ENCODE data around the gene PTPRD. TPM values are rescaled to one million over a fixed set of nuclear protein-coding genes. Genes with fewer than 3 reads are reported as not detected.

Gene PTPRD
- total and polyA plus RNA-seq, 2 of the 4 experiments (the other 2 are of a cell fraction) = 0.07 to 0.18 TPM

DNA sequence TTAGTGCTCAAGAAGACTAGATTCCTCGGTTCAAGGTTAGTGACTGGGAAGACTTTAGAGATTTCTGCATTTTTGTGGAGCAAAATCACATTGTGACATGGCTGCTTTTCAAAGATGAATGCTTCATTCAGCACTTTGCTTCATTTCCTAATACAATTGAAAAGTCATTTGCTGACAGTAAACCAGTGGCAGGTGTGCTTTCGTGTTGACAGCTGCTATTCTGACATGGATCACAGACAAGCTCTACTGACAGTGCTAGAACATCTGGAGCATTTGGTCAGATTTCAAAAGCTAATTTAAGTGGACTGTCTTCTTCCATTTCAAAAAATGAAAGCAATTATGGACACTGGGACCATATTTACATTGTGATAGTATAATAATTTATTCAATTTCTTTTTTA, 1060.1 kb downstream of the PTPRD start (continued):
- TF ChIP-seq, protein P1, sequence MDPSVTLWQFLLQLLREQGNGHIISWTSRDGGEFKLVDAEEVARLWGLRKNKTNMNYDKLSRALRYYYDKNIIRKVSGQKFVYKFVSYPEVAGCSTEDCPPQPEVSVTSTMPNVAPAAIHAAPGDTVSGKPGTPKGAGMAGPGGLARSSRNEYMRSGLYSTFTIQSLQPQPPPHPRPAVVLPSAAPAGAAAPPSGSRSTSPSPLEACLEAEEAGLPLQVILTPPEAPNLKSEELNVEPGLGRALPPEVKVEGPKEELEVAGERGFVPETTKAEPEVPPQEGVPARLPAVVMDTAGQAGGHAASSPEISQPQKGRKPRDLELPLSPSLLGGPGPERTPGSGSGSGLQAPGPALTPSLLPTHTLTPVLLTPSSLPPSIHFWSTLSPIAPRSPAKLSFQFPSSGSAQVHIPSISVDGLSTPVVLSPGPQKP (IDR thresholded peaks at IDR 0.05; ENCODE audit: borderline replicate concordance, low read depth, low read length) = no peak

DNA sequence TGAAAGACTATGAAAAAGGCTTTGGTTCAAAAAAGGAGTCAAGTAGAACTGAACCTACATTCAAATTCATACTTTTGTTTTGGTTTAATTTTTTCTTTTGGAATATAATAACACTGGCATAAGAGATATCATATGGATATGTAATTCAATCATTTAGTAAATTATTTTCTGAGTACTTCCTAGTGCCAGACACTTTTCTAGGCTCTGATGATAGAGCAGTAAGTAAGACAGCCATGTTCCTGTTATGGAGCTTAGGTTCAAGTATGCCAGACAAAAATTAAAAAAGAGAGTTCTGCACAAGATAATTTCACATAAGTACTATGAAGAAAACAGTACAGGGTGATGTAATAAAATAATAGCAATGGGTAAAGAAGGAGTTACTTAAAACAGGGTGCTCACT, 1074.0 kb downstream of the PTPRD start:
- Histone ChIP-seq H3K56ac (ENCODE audit: extremely low read depth, insufficient read depth, low read length) (no peak overlapping the region), H2AFZ (replicated peaks; ENCODE audit: low read length, poor library complexity) (no peak overlapping the region), H3K9me3 (ENCODE audit: control insufficient read depth, insufficient read depth, low read length) (no peaks in the 10 kb centered on the region), H4K20me1 (ENCODE audit: insufficient read depth, low read length) (no peaks in the 10 kb centered on the region), H3K27me3 (ENCODE audit: control insufficient read depth, insufficient read depth, low read length) (no peaks in the 10 kb centered on the region), H2BK120ac (ENCODE audit: low read depth, low read length) (no peak overlapping the region), H3K79me1 (ENCODE audit: low read depth in 1 of 2, low read length in 2 of 2) (no peaks in the 10 kb centered on the region), H4K91ac (ENCODE audit: insufficient read depth, low read depth, low read length) (no peak overlapping the region), H3K18ac (ENCODE audit: low read depth, low read length) (no peak overlapping the region), H3K27ac (ENCODE audit: insufficient read depth, low read length) (no peak overlapping the region), H3K9ac (ENCODE audit: low read depth, low read length) (no peak overlapping the region), H4K5ac (ENCODE audit: low read depth, low read length) (no peak overlapping the region), H3K14ac (replicated peaks; ENCODE audit: low read depth, low read length) (no peak overlapping the region), H4K8ac (ENCODE audit: low read depth in 2 of 2, low read length in 2 of 2) (no peak overlapping the region), H3K23ac (ENCODE audit: low read depth, low read length) (no peak overlapping the region), H3K4me2 (ENCODE audit: low read depth, low read length) (no peak overlapping the region), H3K4me1 (ENCODE audit: control insufficient read depth, insufficient read depth, low read length) (no peaks in the 10 kb centered on the region), H2AK9ac (replicated peaks; ENCODE audit: low read depth, low read length, poor library complexity) (no peak overlapping the region), H2AK5ac (ENCODE audit: low read depth, low read length) (no peak overlapping the region), H2BK15ac (ENCODE audit: low read depth, low read length) (no peak overlapping the region), H3K4ac (ENCODE audit: low read depth, low read length) (no peak overlapping the region), H2BK20ac (ENCODE audit: low read depth, low read length) (no peak overlapping the region), H3K4me3 (ENCODE audit: insufficient read depth, low read depth, low read length) (no peak overlapping the region), H3K36me3 (ENCODE audit: control insufficient read depth, insufficient read depth, low read length) (no peaks in the 10 kb centered on the region), H3K9me1 (ENCODE audit: insufficient read depth, low read length) (no peaks in the 10 kb centered on the region), H2BK5ac (ENCODE audit: low read depth, low read length, poor library complexity, severe bottlenecking) (no peak overlapping the region)
- in situ Hi-C loops (cut with MboI; ENCODE audit: low sequenced_read_pairs) (no loop called here), dilution Hi-C loops (cut with HindIII; ENCODE audit: low sequenced_read_pairs, unreplicated experiment) (no loop called here), intact Hi-C loops (cut with micrococcal nuclease) (no loop called here)
- TF ChIP-seq BHLHE40 (IDR thresholded peaks at IDR 0.05; ENCODE audit: low read depth, low read length) (no peak), SMC3 (IDR thresholded peaks at IDR 0.05; ENCODE audit: low read depth, low read length) (no peak), RAD21 (IDR thresholded peaks at IDR 0.05; ENCODE audit: low read length) (no peak)
- POLR2A ChIA-PET (ENCODE audit: unreplicated experiment) = no interaction called here
- ATAC-seq (ENCODE audit: low read depth) (no peak), DNase-seq (no peak)
- CTCF ChIA-PET = interaction anchor here (0.6 kb wide), 1 partner anchor 42 kb away, joined by 3 read pairs; no protein-coding TSS in a partner anchor
- no TSS peak for BruUV-seq (replicated peaks)
